HCT116 (cell line): ENCODE measurements around the gene ZNF579. TPM values are rescaled to one million over a fixed set of nuclear protein-coding genes. Genes with fewer than 3 reads are reported as not detected.

Experiments
- ATAC-seq: fragments of 200-7000 bp; cut with Tn5 transposase; 2 replicates; pipeline ENCODE4 v1.9.1; 2020; ENCODE audit warnings: mild to moderate bottlenecking, moderate library complexity
- BruUV-seq: library from RNA; stranded (reverse); fragments of 400-500 nt; replicated peaks from 2 replicates; lab custom pipeline; 2021; lab: Mats Ljungman, UMichigan
- CTCF ChIA-PET: fragments of 300-600 bp; sonication (Branson Sonifier 250); formaldehyde crosslinking; loops from one replicate; lab custom pipeline; 2021; ENCODE audit warnings: antibody characterized with exemption; lab: Charles Lee
- POLR2A ChIA-PET: fragments of 300-600, 350-600 bp; sonication (Branson Sonifier 250); formaldehyde crosslinking; loops from one replicate; lab custom pipeline; 2021; ENCODE audit warnings: antibody characterized with exemption; lab: Charles Lee
- RAD21 ChIA-PET, 2 experiments: fragments of 300-600 bp; sonication (Branson Sonifier 250); formaldehyde crosslinking; loops; one replicate each; lab custom pipeline; 2023; ENCODE audit warnings: low total read pairs in 2 of 2; ENCODE audit not compliant: uncharacterized antibody in 2 of 2, unreplicated experiment in 2 of 2, low non-redundant PET in 1 of 2; lab: Charles Lee
- DNase-seq: peaks from one replicate; pipeline ENCODE4 v3.0.0-alpha.2; 2010; ENCODE audit warnings: low read depth, low spot score
- H2AFZ ChIP-seq: fragments of 200-600 bp; shearing (Covaris generic), sonication (generic); 2 replicates; pipeline ENCODE4 v1.6.1; 2017; ENCODE audit warnings: low read depth, mixed run types, mixed read lengths, antibody characterized with exemption, low read length; ENCODE audit not compliant: poor library complexity, severe bottlenecking
- H3K27ac ChIP-seq: 2 replicates; pipeline ENCODE4 v1.5.1; 2012; ENCODE audit warnings: low read depth, low read length
- H3K27me3 ChIP-seq: fragments of 200-600 bp; sonication (generic); 2 replicates; pipeline ENCODE4 v1.6.1; 2016; ENCODE audit warnings: mixed run types, low read length, mixed read lengths; ENCODE audit not compliant: insufficient read depth
- H3K36me3 ChIP-seq, 2 experiments: fragments of 200-500 bp in 1 of 2; fragments of 200-600 bp in 1 of 2; sonication (Bioruptor generic) in 1 of 2; sonication (generic) in 1 of 2; 2 replicates each; pipeline versions ENCODE4 v1.5.1 to v1.6.1; 2014 to 2016; ENCODE audit warnings: low read length in 2 of 2, inconsistent platforms in 1 of 2, mixed read lengths in 1 of 2, mixed run types in 1 of 2; ENCODE audit not compliant: insufficient read depth in 2 of 2, control insufficient read depth in 1 of 2
- H3K4me1 ChIP-seq, 2 experiments: fragments of 200-600 bp in 1 of 2; sonication (generic) in 1 of 2; 2 replicates each; pipeline versions ENCODE4 v1.5.1 to v1.6.1; 2012 to 2017; ENCODE audit warnings: low read length in 2 of 2, inconsistent platforms in 1 of 2, mild to moderate bottlenecking in 1 of 2, mixed read lengths in 1 of 2, mixed run types in 1 of 2, moderate library complexity in 1 of 2; ENCODE audit not compliant: insufficient read depth in 2 of 2, control insufficient read depth in 1 of 2
- H3K4me2 ChIP-seq: fragments of 200-600 bp; sonication (generic); 2 replicates; pipeline ENCODE4 v1.6.1; 2017; ENCODE audit warnings: mixed run types, low read length, mixed read lengths
- H3K4me3 ChIP-seq, 2 experiments: fragments of 200-600 bp in 1 of 2; sonication (generic) in 1 of 2; replicated peaks in 1 of 2; 2 replicates each; pipeline ENCODE4 v1.5.1; 2011 to 2016; ENCODE audit warnings: low read length in 2 of 2, control low read depth in 1 of 2, low read depth in 1 of 2, mild to moderate bottlenecking in 1 of 2, mixed read lengths in 1 of 2, mixed run types in 1 of 2
- H3K79me2 ChIP-seq: fragments of 200-600 bp; sonication (generic); 2 replicates; pipeline ENCODE4 v1.6.1; 2017; ENCODE audit warnings: mild to moderate bottlenecking, mixed run types, low read length, moderate library complexity, mixed read lengths; ENCODE audit not compliant: insufficient read depth
- H3K9ac ChIP-seq: fragments of 200-600 bp; sonication (generic); 2 replicates; pipeline ENCODE4 v1.6.1; 2016; ENCODE audit warnings: low read length, mixed read lengths
- H3K9me2 ChIP-seq: fragments of 200-600 bp; sonication (generic), shearing (Covaris generic); 2 replicates; pipeline ENCODE4 v1.6.1; 2017; ENCODE audit warnings: mixed run types, mild to moderate bottlenecking, moderate library complexity; ENCODE audit not compliant: insufficient read depth
- H3K9me3 ChIP-seq, 2 experiments: fragments of 200-500 bp in 1 of 2; fragments of 200-600 bp in 1 of 2; sonication (Bioruptor generic) in 1 of 2; sonication (generic) in 1 of 2; 2 replicates each; pipeline ENCODE4 v1.6.1; 2014 to 2017; ENCODE audit warnings: low read length in 2 of 2, mixed read lengths in 2 of 2, inconsistent platforms in 1 of 2, low read depth in 1 of 2, mild to moderate bottlenecking in 1 of 2, mixed run types in 1 of 2, moderate library complexity in 1 of 2; ENCODE audit not compliant: control insufficient read depth in 1 of 2, insufficient read depth in 1 of 2
- H4K20me1 ChIP-seq: fragments of 200-600 bp; sonication (generic), shearing (Covaris generic); 2 replicates; pipeline ENCODE4 v1.6.1; 2017; ENCODE audit warnings: mixed run types, mild to moderate bottlenecking, moderate library complexity; ENCODE audit not compliant: insufficient read depth
- CEBPB ChIP-seq: IDR thresholded peaks from 2 replicates; pipeline ENCODE4 v1.6.1; 2012; ENCODE audit warnings: low read depth
- EGR1 ChIP-seq: IDR thresholded peaks from 2 replicates; pipeline ENCODE4 v1.6.1; 2012; ENCODE audit warnings: low read depth
- ELF1 ChIP-seq: IDR thresholded peaks from 2 replicates; pipeline ENCODE4 v1.6.1; 2012; ENCODE audit warnings: low read depth, borderline replicate concordance
- EZH2phosphoT487 ChIP-seq: fragments of 200-600 bp; IDR thresholded peaks from 2 replicates; pipeline ENCODE4 v1.6.1; 2018; ENCODE audit warnings: antibody characterized with exemption, borderline replicate concordance
- JUND ChIP-seq: IDR thresholded peaks from 2 replicates; pipeline ENCODE4 v1.6.1; 2012
- POLR2AphosphoS5 ChIP-seq: IDR thresholded peaks from 2 replicates; pipeline ENCODE4 v1.6.1; 2011; ENCODE audit warnings: mild to moderate bottlenecking, low read depth, low read length, moderate library complexity
- REST ChIP-seq: IDR thresholded peaks from 2 replicates; pipeline ENCODE4 v1.6.1; 2012; ENCODE audit warnings: low read depth
- SP1 ChIP-seq: IDR thresholded peaks from 2 replicates; pipeline ENCODE4 v1.6.1; 2012; ENCODE audit warnings: low read depth
- SRF ChIP-seq: IDR thresholded peaks from 2 replicates; pipeline ENCODE4 v1.6.1; 2012; ENCODE audit warnings: low read depth
- ZBTB33 ChIP-seq: IDR thresholded peaks from 2 replicates; pipeline ENCODE4 v1.6.1; 2011; ENCODE audit warnings: mild to moderate bottlenecking, low read length, moderate library complexity; ENCODE audit not compliant: insufficient replicate concordance; ENCODE audit errors: extremely low read depth
- intact Hi-C: fragments of 100-400 bp; cut with micrococcal nuclease; formaldehyde crosslinking; loops from 2 replicates; pipeline ENCODE4 v1.10.0; 2022
- total RNA-seq: library from RNA; stranded (reverse); gene quantifications from one replicate; pipeline ENCODE4 v1.2.1, GENCODE V29; 2021; ENCODE audit not compliant: unreplicated experiment
- TF ChIP-seq, protein P1 (sequence below), 3 experiments: fragments of 200-600 bp in 1 of 3; sonication (generic) in 1 of 3; IDR thresholded peaks in 2 of 3; conservative IDR thresholded peaks in 1 of 3; 2 replicates each; pipeline ENCODE4 v1.5.1; 2012 to 2017; ENCODE audit warnings: low read depth in 2 of 3, low read length in 2 of 3, antibody characterized with exemption in 1 of 3, borderline replicate concordance in 1 of 3, control low read depth in 1 of 3, mild to moderate bottlenecking in 1 of 3, mixed read lengths in 1 of 3, mixed run types in 1 of 3, moderate library complexity in 1 of 3; ENCODE audit not compliant: insufficient read depth in 1 of 3
- TF ChIP-seq, protein P2 (sequence below): IDR thresholded peaks from 2 replicates; pipeline ENCODE4 v1.6.1; 2012

ZNF579 gene
- total RNA-seq, 1 experiment from 2014 or later = 24.1 TPM

DNA sequence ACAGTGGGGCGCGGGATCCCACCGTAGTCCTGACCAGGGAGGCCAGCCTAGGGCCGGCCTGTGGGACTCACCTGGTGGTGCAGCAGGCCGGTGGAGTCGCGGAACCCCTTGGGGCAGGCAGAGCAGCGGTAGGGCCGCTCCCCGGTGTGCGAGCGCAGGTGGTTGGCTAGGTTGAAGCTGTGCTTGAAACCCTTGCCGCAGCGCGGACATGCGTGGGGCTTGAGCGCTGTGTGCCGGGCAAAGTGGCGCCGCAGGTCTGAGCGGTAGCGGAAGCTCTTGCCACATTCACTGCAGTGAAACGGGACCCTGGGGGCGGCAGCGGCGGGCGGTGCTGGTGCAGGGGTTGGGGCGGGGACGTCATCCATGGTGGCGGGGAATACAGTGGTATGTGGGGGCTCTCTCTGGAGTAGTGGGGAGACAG, 16.9 kb upstream of the ZNF579 start:
- Histone ChIP-seq H3K79me2 (peaks cover 4% of the 10 kb centered on the region; the same call in 1 of the 2 replicates), H2AFZ (no peak overlapping the region), H3K36me3 (peaks cover 3 to 15% of the 10 kb centered on the region in 2 experiments), H3K4me1 (peaks cover 14 to 21% of the 10 kb centered on the region in 2 experiments; a peak in 3 of 4 replicates), H3K4me3 (no peak overlapping the region), H3K27me3 (no peaks in the 10 kb centered on the region), H4K20me1 (no peaks in the 10 kb centered on the region), H3K9ac (no peak overlapping the region), H3K27ac (no peak overlapping the region), H3K9me3 (no peaks in the 10 kb centered on the region), H3K9me2 (no peaks in the 10 kb centered on the region), H3K4me2 (no peak overlapping the region)
- CTCF ChIA-PET = no interaction called here
- ATAC-seq = no peak
- DNase-seq = no peak
- no peak for TF ChIP-seq EZH2phosphoT487
- no peak for TF ChIP-seq REST
- TF ChIP-seq ZBTB33 = no peak
- no peak for TF ChIP-seq SRF
- TF ChIP-seq JUND = no peak
- no peak for TF ChIP-seq POLR2AphosphoS5
- no peak for TF ChIP-seq EGR1
- TF ChIP-seq ELF1 = no peak
- TF ChIP-seq SP1 = no peak
- TF ChIP-seq, protein P1, sequence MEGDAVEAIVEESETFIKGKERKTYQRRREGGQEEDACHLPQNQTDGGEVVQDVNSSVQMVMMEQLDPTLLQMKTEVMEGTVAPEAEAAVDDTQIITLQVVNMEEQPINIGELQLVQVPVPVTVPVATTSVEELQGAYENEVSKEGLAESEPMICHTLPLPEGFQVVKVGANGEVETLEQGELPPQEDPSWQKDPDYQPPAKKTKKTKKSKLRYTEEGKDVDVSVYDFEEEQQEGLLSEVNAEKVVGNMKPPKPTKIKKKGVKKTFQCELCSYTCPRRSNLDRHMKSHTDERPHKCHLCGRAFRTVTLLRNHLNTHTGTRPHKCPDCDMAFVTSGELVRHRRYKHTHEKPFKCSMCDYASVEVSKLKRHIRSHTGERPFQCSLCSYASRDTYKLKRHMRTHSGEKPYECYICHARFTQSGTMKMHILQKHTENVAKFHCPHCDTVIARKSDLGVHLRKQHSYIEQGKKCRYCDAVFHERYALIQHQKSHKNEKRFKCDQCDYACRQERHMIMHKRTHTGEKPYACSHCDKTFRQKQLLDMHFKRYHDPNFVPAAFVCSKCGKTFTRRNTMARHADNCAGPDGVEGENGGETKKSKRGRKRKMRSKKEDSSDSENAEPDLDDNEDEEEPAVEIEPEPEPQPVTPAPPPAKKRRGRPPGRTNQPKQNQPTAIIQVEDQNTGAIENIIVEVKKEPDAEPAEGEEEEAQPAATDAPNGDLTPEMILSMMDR (IDR thresholded peaks at IDR 0.05 in 2 of 3, conservative IDR thresholded peaks at IDR 0.05 in 1 of 3; ENCODE audit: borderline replicate concordance in 1 of 3, insufficient read depth in 1 of 3, low read depth in 2 of 3, low read length in 2 of 3) = no peak
- TF ChIP-seq, protein P2, sequence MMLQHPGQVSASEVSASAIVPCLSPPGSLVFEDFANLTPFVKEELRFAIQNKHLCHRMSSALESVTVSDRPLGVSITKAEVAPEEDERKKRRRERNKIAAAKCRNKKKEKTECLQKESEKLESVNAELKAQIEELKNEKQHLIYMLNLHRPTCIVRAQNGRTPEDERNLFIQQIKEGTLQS = no peak
- no peak for TF ChIP-seq CEBPB
- RAD21 ChIA-PET = no interaction called here
- BruUV-seq = no TSS peak
- POLR2A ChIA-PET = interaction anchor here (0.6 kb wide), 1 partner anchor 27 kb away, joined by 7 read pairs; the partner anchor contains the start of gene ZNF784
- intact Hi-C loops = no loop called here
